Fibroblast of villous mesenchyme (primary cell): ENCODE measurements around the gene HSF4. TPM values are rescaled to one million over a fixed set of nuclear protein-coding genes. Genes with fewer than 3 reads are reported as not detected.

Experiments used
- DNase-seq: peaks from one replicate; pipeline ENCODE4 v3.0.0-alpha.2; 2010; ENCODE audit warnings: low read depth
- H3K4me3 ChIP-seq: 2 replicates; pipeline ENCODE4 v1.5.1; 2011; ENCODE audit warnings: low read depth, mild to moderate bottlenecking, low read length
- CTCF ChIP-seq: IDR thresholded peaks from 2 replicates; pipeline ENCODE4 v1.5.1; 2012; ENCODE audit warnings: low read depth, mild to moderate bottlenecking, low read length; ENCODE audit not compliant: insufficient read depth
- total RNA-seq: library from RNA; depleted of rRNA; stranded (reverse); fragments of >200 nt; gene quantifications from 2 replicates; pipeline ENCODE4 v1.2.3, GENCODE V29; 2012

Gene HSF4
- total RNA-seq, 1 donor = 3.0 TPM

DNA sequence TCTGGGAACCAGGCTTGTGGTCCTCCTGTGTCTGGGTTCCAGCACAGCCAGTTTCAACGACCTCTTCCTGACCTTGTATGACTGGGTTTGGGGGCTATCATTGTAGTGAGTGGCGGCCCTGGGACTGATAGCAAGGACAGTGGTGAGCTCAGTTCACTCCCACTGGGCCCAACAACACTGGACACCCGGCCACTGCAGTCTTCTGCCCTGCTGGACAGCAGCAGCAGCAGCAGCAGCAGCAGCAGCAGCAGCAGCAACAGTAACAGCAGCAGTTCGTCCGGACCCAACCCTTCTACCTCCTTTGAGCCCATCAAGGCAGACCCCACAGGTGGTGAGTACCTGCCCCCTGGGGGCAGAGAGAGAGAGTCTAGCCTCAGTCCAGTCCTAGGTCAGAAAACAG lies 31.1 kb downstream of the HSF4 start:
- DNase-seq = no peak
- TF ChIP-seq CTCF = no peak
- no peak overlapping the region for H3K4me3 ChIP-seq

DNA sequence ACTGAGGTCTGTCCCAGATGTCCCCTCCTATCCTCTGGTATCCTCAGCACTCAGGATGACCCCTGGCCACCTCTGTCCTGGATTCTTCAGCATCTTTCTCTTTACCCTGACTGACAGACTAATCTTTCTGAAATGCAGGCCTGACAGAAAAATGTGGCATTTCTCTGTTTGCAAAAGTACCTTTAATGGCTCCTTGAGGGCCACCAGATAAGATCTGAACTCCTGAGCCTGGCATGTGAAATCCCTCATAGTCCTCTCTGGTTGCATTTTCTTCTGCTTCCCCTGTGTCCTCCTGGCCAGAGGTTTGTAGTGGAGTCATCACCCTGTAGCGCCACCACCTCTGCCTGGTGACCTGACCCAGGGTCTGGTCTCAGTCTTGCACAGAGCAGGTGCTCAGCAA lies 32.3 kb downstream of the HSF4 start:
- no peak for TF ChIP-seq CTCF
- H3K4me3 ChIP-seq = no peak overlapping the region
- no peak for DNase-seq

DNA sequence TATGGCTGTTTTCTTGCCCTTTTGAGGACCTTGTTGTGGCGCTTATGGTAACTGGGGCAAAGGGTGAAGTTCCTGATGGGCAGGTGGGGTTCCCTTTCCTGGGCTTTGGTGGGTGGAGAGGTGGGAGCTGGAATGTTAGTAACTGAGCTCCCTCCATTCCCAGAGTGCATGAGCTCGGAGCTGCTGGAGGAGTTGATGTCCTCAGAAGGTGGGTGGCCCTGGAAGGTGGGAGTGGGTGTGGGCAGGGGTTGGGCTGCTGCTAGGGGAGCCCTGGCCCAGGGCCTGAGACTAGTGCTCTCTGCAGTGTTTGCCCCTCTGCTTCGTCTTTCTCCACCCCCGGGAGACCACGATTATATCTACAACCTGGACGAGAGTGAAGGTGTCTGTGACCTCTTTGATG lies 33.2 kb downstream of the HSF4 start:
- H3K4me3 ChIP-seq = no peak overlapping the region
- no peak for DNase-seq
- no peak for TF ChIP-seq CTCF

DNA sequence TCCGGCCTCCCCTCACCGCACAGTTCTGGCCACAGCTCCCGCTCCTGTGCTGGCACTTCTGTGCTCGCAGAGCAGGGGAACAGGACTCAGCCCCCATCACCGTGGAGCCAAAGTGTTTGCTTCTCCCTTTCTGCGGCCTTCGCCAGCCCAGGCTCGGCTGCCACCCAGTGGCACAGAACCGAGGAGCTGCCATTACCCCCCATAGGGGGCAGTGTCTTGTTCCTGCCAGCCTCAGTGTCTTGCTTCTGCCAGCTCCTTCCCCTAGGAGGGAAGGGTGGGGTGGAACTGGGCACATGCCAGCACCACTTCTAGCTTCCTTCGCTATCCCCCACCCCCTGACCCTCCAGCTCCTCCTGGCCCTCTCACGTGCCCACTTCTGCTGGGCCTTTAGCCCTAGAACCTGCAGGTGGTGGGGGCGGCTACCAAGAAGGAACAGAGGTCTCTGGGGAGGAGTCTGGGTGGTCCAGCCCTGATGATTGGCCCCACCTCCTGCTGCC lies 33.7 kb downstream of the HSF4 start:
- H3K4me3 ChIP-seq = no peak overlapping the region
- DNase-seq = no peak
- peak; percentile 56 for TF ChIP-seq CTCF

DNA sequence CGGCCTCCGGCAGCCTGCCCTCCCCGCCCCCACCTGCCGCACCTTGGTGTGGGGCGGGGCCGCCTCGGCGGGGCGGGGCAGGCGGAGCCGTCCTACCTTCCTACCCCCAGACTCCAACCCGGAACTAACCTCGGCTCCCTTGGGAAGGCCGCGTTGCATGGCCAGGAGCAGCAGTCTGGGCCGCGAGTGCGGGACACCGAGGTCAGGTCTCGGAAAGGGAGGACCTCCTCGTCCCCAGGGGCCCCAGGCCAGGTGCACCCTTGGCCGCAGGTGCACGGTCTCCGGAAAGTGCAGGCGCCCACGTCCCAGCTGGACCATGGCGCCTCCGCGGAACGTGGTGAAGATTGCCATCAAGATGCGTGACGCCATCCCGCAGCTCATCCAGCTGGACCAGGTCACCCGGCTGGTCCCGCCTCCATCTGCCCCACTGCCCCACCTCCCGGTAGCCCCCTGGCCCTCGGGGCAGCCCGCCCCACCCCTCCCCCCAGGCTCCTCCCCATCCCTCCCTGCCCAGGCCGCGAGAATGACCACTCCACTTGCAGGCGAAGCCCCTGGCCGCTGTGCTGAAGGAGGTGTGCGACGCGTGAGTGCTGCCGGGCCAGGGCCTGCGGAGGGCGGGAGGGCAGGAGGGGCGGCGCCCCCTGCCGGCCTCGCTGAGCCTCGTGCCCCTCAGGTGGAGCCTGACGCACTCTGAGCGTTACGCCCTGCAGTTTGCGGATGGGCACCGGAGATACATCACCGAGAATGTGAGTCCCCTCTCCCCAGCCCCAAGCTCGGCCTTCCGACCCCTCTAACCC lies 34.7 kb downstream of the HSF4 start, which contains the start of gene ELMO3:
ELMO3 (plus strand) TSS at position 121 of the 797 bp plus-strand sequence; CDS start at position 317, 196 bp downstream.
- H3K4me3 ChIP-seq = no peak within 1 kb of the TSS
- TF ChIP-seq CTCF = peak; percentile 32
- DNase-seq = no peak

GRCh38 chr16:67199808-67200198 lies 35.3 kb downstream of the HSF4 start:
- no peak for DNase-seq
- no peak for TF ChIP-seq CTCF
- H3K4me3 ChIP-seq = no peak overlapping the region
